GM19467 (cell line): Measurements from ENCODE around the gene AK8.

ENCODE experiments used
- ATAC-seq: cut with Tn5 transposase; IDR thresholded peaks from one replicate; pipeline ENCODE4 v1.9.1; 2021; ENCODE audit warnings: mild to moderate bottlenecking, moderate library complexity; ENCODE audit not compliant: unreplicated experiment

Gene AK8

GRCh38 chr9:132887181-132888120 is 9.4 kb upstream of the AK8 start:
- ATAC-seq, result no peak

DNA sequence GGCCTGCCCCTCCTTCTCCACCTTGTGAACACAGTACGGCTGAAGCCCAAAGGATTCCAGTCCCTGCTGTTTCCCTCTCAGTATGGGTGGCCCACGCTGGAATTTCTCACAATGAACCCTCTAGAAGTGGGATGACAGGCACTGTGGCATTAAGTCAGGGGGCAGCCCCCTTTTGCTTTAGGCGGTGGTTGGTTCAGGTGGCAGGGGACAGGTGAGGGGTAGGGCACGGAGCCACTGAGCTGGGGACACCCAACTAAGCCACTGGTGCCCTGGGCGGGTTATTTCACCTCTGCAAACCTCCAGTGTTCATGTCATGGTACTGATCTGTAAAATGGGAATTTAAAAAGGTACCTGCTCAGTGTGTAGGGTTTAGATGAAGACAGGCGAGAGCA is 8.2 kb upstream of the AK8 start:
- no peak for ATAC-seq

DNA sequence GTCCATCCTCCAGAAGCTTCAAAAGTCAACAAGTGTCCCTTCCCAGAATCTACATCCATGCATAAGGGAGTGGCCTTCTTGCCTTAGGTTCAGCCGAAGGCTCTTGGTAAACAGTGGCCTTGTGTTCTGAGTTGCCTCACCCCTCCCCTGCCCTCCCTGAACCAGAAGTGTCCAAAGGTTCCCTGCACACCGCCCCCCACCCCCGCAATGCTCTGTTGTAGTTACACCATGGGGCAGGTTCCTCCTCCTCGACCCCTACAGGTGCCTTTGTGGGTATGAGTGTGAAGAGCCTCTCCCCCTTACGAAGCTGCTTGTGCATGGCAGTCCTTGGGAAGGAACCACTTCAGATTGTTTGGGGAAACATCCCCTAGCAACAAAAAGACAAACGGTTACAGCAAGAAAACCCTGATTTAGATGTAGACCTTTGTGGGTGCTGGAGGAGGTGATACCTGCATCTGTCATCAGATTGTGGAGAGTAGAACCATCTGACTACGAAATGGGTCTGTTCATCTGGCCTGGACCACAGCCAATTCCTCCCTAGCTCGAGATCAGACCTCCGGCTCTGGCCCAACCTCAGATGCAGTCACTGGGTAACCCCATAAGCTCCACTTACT is 7.7 kb upstream of the AK8 start:
- ATAC-seq, result no peak

GRCh38 chr9:132883349-132884294 is 5.5 kb upstream of the AK8 start:
- no peak for ATAC-seq

- ATAC-seq, result no peak
Observed at GRCh38 chr9:132882616-132883015, 4.5 kb upstream of the AK8 start.

DNA sequence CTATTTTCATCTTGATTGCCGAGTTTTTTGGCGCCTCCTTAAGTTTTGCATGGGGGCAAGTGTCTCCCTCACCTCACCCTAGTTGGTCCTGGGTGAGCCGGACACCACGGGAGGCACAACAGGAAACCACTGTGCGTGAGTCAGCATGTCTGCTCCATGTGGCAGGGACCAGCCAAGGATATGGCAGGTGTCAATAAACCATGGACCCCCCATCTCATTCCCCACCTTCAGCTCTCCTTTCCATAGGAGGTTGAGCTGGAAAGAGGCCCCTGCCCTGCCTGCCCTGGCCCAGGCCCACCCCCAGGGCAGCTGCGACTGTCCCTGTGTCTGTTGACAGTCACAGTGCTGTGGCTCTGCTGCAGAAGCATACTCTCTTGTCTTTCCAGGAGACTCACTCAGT is 3.7 kb upstream of the AK8 start:
- no peak for ATAC-seq

- ATAC-seq, result no peak
Observed at GRCh38 chr9:132880324-132880661, 2.2 kb upstream of the AK8 start.

GRCh38 chr9:132879457-132880323 is 1.6 kb upstream of the AK8 start:
- no peak for ATAC-seq

- no peak for ATAC-seq
Observed at GRCh38 chr9:132878695-132879456, 792 bp upstream of the AK8 start, which contains the start of gene SPACA9. Gene SPACA9 (plus strand): TSS chr9:132878898. CDS start chr9:132883948, 5,050 bp downstream.

DNA sequence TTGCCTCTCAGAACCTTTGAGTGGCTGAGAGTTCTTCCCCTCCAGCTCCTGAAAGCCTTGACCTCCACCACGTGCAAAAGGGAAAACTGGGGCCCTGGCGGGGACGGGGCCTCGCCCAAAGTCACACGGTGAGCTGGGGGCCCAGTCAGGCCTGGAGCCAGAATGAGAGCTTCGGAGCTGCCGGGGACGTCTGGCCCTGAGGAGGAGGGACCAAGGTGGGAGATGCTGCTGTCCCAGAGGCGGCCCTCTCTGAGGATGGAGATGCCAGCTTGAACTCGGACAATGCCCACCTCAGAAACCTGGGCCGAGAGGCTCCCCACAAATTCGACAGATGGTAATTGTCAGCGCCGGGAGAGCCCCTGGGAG is 643 bp downstream of the AK8 start:
- no peak for ATAC-seq

DNA sequence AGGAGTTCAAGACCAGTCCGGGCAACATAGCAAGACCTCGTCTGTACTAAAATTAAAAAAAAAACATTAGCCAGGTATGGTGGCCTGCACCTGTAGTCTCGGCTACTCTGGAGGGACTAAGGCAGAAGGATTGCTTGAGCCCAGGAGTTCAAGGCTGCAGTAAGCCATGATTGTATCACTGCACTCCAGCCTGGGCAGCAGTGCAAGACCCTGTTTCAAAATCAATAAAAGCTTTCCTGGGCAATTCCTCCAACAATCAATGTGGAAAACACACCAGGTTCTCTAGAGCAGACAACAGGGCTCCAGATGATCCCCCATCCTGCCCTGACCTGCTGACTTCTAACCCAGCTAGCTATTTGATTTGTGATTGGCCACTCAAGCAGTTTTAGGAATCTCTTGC is 1.2 kb downstream of the AK8 start:
- no peak for ATAC-seq

DNA sequence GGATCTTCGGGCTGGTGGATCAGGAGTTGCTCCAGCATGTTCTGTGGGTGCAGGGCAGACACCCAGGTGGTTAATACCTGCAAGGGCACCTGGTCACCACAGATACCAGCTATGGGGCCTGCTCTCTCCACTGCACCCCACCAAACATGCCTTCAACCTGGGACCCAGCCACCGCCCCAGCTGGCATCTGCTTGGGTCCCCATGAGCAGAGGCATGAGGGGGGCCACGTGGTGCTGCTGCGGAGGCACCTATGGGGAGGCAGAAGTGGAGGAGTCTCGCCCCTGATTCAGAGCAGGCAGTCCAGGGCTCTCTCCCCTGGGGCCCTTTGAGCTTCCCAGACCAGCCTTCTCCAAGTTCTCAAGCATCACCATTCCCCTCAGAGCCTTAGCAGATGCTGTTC is 2.9 kb downstream of the AK8 start:
- ATAC-seq, result no peak

GRCh38 chr9:132873403-132873802 is 4.7 kb downstream of the AK8 start:
- no peak for ATAC-seq

- no peak for ATAC-seq
Observed at GRCh38 chr9:132869266-132869665, 8.8 kb downstream of the AK8 start.

DNA sequence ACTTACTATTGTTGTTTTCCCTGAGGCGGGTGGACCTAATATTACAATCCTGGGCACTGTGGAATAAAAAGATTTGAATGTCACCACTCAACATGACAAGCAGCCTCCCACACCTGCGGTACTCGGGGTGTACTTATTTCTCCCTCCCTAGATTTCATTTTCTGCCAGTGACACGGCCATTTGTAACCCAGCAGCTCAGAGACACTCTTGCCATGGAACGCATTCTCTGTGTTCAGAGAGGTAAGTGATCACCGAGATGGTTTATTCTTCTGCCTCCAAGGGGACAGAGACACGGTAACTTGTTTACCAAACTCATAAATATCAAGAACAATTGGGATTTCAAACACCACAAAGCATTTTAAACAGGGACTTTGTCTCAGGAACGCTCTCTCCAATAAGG is 11.2 kb downstream of the AK8 start:
- no peak for ATAC-seq

DNA sequence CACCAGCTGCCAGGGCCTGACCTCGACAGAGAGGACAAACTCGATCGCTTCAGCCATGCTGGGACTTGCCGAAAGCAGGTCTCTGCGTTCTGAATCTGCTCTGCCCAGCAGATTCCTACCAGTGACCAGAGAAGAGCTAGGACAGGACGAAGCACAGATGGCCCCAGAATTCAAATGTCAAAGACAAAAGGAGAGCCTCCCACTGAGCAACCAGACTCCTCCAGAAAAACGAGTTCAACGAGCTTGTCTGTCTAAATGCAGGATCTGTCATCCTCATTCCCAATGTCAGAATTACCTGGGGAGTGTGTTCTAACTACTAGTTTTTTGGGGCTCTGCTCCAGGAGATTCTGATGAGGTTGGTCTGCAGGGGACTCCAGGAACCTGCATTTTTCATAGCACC is 13.4 kb downstream of the AK8 start:
- no peak for ATAC-seq

GRCh38 chr9:132864277-132864676 is 13.8 kb downstream of the AK8 start:
- no peak for ATAC-seq

- ATAC-seq, result no peak
Observed at GRCh38 chr9:132863096-132863495, 15.0 kb downstream of the AK8 start.

DNA sequence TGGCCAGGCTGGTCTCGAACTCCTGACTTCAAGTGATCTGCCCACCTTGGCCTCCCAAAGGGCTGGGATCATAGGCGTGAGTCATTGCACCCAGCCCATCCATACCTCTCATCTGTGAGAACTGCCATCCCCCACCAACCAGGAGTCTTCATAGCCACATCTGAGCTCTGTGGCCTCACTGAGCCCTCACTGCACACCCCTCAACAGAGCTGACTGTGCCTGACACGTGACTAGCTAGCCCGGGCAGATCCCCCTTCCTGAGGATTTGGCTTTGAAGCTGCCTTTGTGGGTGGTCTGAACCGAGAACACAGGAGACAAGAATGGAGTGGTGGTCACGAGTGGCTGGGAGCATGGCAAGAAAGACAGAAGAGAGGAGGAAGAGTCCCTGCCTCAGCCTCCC is 15.6 kb downstream of the AK8 start:
- no peak for ATAC-seq

- ATAC-seq, result no peak
Observed at GRCh38 chr9:132861666-132862065, 16.4 kb downstream of the AK8 start.
